Activated gamma-delta T cell (primary cell): ENCODE data around the gene VANGL2.
"Not testable (repeated sequence)": the region's sequence is repeated elsewhere in the genome, so short reads cannot be mapped to it uniquely, and the experiment has no call there.

Experiments
- DNase-seq: peaks from one replicate; lab custom pipeline; 2025; lab: John Stamatoyannopoulos, UW

Gene VANGL2

GRCh38 chr1:160370561-160371345 lies 29.6 kb upstream of the VANGL2 start:
- DNase-seq: no peak

DNA sequence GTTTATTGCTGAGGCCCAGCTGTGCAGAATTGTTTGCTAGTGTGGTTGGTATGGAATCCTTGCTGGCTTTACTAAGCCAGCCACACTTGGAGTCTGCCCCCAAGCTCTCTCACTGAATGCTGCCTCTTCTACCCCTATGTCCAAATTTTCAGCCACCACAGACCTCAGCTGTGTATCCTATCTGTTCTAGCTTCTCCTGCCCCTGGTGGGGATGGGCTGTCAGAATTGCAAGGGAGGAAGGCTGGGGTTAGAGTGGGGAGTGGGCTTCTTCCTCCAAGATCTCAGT lies 29.1 kb upstream of the VANGL2 start:
- DNase-seq: no peak

DNA sequence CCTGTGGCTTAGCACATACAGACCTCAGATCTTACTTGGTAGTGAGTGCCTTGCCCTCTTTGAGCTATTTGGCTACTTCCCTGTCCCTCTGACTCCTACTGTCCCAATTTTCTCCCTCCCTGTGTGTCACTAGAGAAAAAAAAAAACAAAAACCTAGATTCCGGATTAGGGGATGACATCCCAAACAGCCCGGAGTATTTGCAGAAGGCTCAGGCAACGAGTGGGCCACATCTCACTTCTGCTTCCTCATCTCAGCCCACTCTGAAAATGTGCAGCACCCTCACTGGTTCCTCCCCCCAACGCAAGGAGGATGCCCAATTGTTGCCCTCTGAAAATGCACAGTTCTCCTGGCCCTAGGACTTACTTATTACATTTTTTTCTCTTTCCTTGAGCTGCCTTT lies 28.6 kb upstream of the VANGL2 start:
- DNase-seq: no peak

GRCh38 chr1:160373696-160374095 lies 26.7 kb upstream of the VANGL2 start:
- DNase-seq: no peak

- DNase-seq: no peak
Measured at GRCh38 chr1:160374306-160375110, 25.9 kb upstream of the VANGL2 start.

DNA sequence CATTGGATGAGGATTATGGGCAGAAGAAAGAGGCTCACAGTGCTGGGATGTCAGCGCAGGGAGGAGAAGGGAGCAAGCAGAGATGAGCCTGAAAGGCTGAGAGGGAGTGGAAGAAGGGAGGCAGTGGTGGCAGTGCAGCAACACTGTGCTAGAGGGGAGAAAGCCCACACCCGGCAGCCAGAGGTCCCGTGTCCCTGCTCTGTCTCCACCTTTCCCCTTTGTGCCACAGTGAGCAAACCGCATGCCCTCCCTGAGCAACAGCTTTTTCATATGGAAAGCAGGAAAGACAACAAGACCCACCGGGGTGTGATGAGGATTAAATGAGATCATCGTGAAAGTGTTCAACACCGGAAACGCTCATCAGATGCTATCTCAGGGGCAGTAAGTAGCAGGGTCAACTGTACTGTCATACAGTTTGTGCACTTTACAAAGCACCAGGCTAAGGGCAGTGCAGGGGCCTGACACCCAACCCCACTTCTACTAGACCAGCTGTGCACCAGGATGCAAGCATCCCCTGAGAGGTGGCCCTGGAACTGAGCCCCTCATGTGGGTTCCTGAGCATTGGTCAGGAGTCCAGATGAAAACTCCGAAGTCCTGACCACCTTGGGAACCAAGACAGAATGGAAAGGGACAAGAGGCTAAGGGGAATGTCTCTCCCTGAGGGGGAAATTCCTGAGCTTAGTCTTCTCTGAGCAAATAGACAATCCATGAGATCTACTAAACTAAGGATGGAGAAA lies 24.4 kb upstream of the VANGL2 start:
- DNase-seq: no peak

- no peak for DNase-seq
Measured at GRCh38 chr1:160376525-160377131, 23.7 kb upstream of the VANGL2 start.

DNA sequence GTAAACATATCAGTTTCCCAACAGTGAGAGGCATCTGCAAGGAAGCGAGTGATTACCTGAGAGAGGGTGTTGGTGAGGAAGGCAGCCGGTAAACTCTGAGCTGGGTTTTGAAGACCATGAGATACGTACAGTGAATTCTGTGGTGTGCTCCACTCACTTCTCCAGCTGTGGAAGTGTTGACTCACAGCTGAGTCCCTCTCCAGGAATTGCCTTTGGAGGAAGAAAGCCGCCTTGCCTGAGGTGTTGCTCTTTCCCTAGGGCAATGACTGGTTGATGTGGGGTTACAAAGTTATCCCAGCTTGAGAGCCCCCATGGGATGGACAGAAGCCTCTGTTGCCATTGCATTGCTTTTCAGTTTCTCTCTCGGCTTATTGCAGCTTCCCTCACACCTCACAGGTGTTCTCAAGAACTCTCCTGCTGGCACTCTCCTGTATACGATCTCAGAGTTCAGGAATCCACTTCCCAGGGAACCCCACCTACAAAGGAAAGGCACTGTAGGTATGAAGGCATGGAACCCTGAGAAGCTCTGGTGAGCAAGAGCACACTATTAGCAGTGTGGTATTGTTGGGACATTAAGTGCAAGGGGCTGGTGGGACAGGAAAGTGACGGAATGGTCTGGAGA lies 22.7 kb upstream of the VANGL2 start:
- no peak for DNase-seq

GRCh38 chr1:160384812-160385211 lies 15.6 kb upstream of the VANGL2 start:
- DNase-seq: not testable (repeated sequence)

- DNase-seq: not testable (repeated sequence)
Measured at GRCh38 chr1:160388406-160388805, 12.0 kb upstream of the VANGL2 start.

- DNase-seq: no peak
Measured at GRCh38 chr1:160394673-160395072, 5.7 kb upstream of the VANGL2 start.

GRCh38 chr1:160397651-160398050 lies 2.7 kb upstream of the VANGL2 start:
- DNase-seq: no peak

DNA sequence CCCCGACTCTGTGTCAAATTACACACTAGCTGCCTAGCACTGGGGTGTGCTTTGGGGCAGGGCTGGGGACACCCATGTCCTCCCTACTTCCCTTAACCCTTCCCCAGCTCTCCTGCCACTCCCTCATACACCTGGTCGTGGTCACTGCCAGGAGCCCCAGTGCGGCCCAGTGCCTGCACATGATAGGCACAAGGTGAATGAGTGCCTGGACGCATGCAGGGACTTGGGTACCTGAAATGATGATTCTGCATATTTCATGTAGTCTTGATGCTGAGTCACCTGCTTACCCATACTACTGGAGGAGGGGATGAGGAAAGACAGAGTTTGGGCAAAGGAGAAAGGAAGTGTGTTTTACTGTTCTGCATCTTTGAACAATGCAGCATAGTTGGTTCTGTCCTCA lies 1.5 kb upstream of the VANGL2 start:
- DNase-seq: no peak

DNA sequence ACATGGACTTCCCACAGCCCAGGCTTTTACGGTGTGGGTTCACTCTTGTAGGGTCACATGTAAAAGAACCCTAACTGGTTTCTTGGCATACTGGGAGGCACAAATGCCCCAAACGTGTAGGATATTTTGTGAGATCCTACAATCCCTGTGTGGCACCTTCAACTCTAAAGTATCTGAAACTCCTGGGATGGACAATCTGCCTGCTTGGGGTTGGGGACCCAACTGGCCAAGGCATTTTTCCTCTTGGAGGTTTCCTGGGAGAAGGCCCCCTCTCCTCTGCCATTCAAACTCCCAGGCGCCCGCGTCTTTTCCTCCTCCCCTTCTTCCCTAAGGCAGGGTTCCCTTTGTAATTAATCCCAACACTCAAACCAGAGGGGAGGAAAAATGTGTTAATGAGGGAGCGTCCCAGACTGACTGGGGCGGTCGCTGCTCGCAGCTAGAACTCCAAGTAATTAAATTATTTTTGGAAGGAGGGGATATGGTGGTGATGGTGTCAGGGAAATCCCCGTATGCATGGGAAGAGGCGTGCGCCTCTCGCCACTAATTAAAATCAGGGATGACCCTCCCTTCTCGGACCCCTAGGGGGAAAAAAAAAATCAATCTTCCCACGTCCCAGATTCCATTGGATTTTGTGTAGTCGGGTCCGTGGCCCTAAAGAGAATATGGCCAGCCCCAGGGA lies 681 bp upstream of the VANGL2 start:
- DNase-seq: no peak

DNA sequence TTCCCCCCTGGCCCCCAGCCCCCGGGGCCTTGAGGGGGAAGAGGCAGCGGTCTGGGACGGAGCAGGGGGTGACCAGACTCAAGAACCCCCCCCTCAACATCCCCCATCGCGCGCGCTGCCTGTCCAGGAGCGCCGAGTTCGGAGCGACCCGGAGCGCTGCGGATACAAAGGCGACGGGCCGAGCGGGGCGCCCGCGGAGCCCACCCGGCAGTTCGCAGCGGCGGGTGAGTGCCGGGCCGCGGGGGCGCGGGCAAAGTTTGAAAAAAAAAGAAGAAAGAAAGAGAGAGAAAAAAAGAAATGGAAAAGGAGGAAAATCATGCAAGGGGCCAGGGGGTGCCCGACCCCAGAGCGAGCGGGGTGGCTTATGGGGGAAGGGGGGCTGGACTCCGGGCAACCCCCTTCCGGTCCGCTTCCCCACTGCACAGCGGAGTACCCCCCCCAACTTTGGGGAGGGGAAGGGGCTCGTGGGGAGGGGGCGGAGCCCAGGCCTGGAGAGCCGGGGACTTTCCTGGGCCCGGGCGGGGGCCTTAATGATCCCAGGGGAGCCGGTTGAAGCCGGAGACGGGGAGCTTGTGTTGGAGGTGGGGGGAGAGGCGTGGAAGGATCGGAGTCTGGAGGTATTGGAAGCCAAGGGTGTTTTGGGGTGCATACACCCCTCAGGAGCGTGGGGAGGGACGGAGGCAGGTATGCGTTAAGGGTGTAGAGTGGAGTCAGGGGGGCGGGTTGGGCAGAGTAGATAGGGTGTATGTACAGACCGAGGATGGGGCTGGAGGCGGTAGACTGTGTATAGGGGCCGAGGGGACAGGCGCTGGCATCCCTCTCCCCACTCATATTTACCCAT lies 502 bp downstream of the VANGL2 start:
- no peak for DNase-seq

GRCh38 chr1:160401487-160401805 lies 1.1 kb downstream of the VANGL2 start:
- DNase-seq: no peak

- no peak for DNase-seq
Measured at GRCh38 chr1:160402001-160402795, 1.8 kb downstream of the VANGL2 start.

DNA sequence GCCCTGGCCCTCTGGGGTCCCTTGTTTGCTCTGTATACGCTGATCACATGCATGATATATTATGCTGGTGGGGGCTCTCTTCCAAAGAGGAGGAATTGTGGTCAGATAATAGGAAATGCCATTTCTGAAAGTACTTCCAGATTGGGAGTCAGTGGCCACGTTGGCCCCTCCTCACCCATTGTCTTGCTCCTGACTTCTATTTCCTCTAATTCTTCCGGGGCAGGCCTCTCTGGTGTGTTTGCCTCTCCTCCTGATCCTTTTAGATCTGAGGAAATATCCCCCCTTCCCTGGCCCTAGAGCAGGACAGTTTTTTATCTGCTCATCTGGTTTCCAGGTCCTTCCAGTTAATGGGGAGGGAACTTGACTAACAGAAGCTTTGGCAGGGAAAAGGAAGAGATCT lies 2.9 kb downstream of the VANGL2 start:
- no peak for DNase-seq

DNA sequence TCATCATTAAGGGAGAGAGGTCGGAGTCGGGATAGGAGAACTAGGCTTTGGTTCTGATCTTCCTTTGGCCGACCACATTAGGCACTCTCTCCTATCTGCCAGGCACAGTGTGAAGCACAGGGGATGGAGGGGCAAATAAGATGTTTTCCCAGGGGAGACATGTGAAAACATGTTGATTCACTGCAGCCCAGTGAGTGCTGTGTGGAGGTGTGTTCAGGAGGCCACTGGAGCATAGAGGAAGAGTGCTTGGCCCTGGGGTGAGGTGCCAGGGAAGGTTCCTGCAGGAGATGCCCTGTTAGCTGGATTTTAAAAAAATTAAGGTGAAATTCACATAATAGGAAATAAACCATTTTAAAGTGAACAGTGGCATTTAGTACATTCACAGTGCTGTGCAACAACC lies 3.7 kb downstream of the VANGL2 start:
- no peak for DNase-seq
